Neural progenitor cell (in vitro differentiated cells): Measurements from ENCODE around the gene GIPC2. TPM values are rescaled to one million over a fixed set of nuclear protein-coding genes. Genes with fewer than 3 reads are reported as not detected.

Experiments
- DNase-seq: peaks from one replicate; pipeline ENCODE4 v3.0.0-alpha.2; 2016; ENCODE audit warnings: low spot score
- H2AFZ ChIP-seq: fragments of 200-600 bp; sonication (generic); replicated peaks from 2 replicates; pipeline ENCODE4 v1.6.1; 2016; ENCODE audit warnings: antibody characterized with exemption
- H3F3A ChIP-seq: fragments of 200-600 bp; sonication (generic); 2 replicates; pipeline ENCODE4 v1.6.1; 2016; ENCODE audit warnings: antibody characterized with exemption, low read depth
- H3K27ac ChIP-seq: fragments of 200-600 bp; sonication (generic); 2 replicates; pipeline ENCODE4 v1.5.1; 2016; ENCODE audit warnings: mild to moderate bottlenecking
- H3K27me3 ChIP-seq: fragments of 200-600 bp; sonication (generic); 2 replicates; pipeline ENCODE4 v1.6.1; 2016; ENCODE audit warnings: mild to moderate bottlenecking, moderate library complexity
- H3K36me3 ChIP-seq: fragments of 200-600 bp; sonication (generic); 2 replicates; pipeline ENCODE4 v1.5.1; 2016
- H3K4me1 ChIP-seq: fragments of 200-600 bp; sonication (generic); 2 replicates; pipeline ENCODE4 v1.6.1; 2016; ENCODE audit warnings: mixed run types
- H3K4me2 ChIP-seq: fragments of 200-600 bp; sonication (generic); 2 replicates; pipeline ENCODE4 v1.6.1; 2016
- H3K4me3 ChIP-seq: fragments of 200-600 bp; sonication (generic); 2 replicates; pipeline ENCODE4 v1.5.1; 2016
- H3K79me2 ChIP-seq: fragments of 200-600 bp; sonication (generic); 2 replicates; pipeline ENCODE4 v1.6.1; 2016; ENCODE audit warnings: low read depth
- H3K9ac ChIP-seq: fragments of 200-600 bp; sonication (generic); 2 replicates; pipeline ENCODE4 v1.6.1; 2016
- H3K9me3 ChIP-seq: fragments of 200-600 bp; sonication (generic); 2 replicates; pipeline ENCODE4 v1.5.1; 2016; ENCODE audit warnings: low read depth
- H4K20me1 ChIP-seq: fragments of 200-600 bp; sonication (generic); 2 replicates; pipeline ENCODE4 v1.6.1; 2016; ENCODE audit warnings: low read depth
- H3K27ac Mint-ChIP-seq: 3 replicates; pipeline ENCODE4 v1.8.0; 2021; ENCODE audit warnings: mixed read lengths
- H3K27me3 Mint-ChIP-seq: 2 replicates; pipeline ENCODE4 v1.8.0; 2022; ENCODE audit warnings: low read depth, mild to moderate bottlenecking, inconsistent platforms, moderate library complexity, mixed read lengths; ENCODE audit not compliant: insufficient read depth
- H3K36me3 Mint-ChIP-seq: 3 replicates; pipeline ENCODE4 v1.8.0; 2021; ENCODE audit warnings: mixed read lengths
- H3K4me1 Mint-ChIP-seq: 3 replicates; pipeline ENCODE4 v1.8.0; 2021; ENCODE audit warnings: mixed read lengths
- H3K4me3 Mint-ChIP-seq: 3 replicates; pipeline ENCODE4 v1.8.0; 2021; ENCODE audit warnings: mild to moderate bottlenecking, moderate library complexity, mixed read lengths
- H3K9me3 Mint-ChIP-seq: 3 replicates; pipeline ENCODE4 v1.8.0; 2020; ENCODE audit warnings: mixed read lengths
- EZH2 ChIP-seq: fragments of 200-600 bp; sonication (generic); IDR thresholded peaks from 2 replicates; pipeline ENCODE4 v1.6.1; 2017; ENCODE audit warnings: antibody characterized with exemption, mild to moderate bottlenecking, moderate library complexity
- EZH2phosphoT487 ChIP-seq: fragments of 200-600 bp; sonication (generic); IDR thresholded peaks from 2 replicates; pipeline ENCODE4 v1.6.1; 2017; ENCODE audit warnings: antibody characterized with exemption
- total RNA-seq: library from RNA; depleted of rRNA; stranded (reverse); fragments of >200 nt; gene quantifications from 2 replicates; pipeline ENCODE4 v1.2.3, GENCODE V29; 2015; ENCODE audit warnings: low replicate concordance
- TF ChIP-seq, protein P1 (sequence below): fragments of 200-600 bp; sonication (generic); IDR thresholded peaks from 2 replicates; pipeline ENCODE4 v1.5.1; 2017; ENCODE audit warnings: antibody characterized with exemption, mild to moderate bottlenecking

The GIPC2 gene
- total RNA-seq, 1 donor from 2014 or later: not detected

DNA sequence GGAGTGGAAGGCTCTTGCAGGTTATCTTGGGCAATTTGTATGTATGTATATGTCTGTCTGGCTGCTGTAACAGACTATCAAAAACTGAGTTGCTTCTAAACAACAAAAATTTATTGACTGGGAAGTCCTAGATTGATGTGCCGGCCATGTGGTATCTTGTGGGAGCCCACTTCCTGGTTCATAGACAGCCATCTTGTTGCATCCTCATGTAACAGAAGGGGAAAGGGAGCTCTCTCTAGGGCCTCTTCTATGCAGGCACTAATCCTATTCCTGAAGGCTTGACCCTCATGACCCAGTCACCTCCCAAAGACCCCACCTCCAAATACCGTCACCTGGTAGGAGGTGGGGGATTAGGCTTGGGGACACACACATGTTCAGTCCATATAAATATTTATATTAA lies 9.2 kb downstream of the GIPC2 start:
- no peaks in the 10 kb centered on the region for H3F3A ChIP-seq
- H3K9ac ChIP-seq: no peak overlapping the region
- H4K20me1 ChIP-seq: no peaks in the 10 kb centered on the region
- no peaks in the 10 kb centered on the region for H3K79me2 ChIP-seq
- H3K4me3 Mint-ChIP-seq: no peak overlapping the region
- peaks cover 6% of the 10 kb centered on the region for H3K27me3 Mint-ChIP-seq
- no peak for DNase-seq
- no peaks in the 10 kb centered on the region for H3K36me3 Mint-ChIP-seq
- no peak overlapping the region for H2AFZ ChIP-seq
- no peaks in the 10 kb centered on the region for H3K9me3 ChIP-seq
- H3K27ac Mint-ChIP-seq: no peak overlapping the region
- H3K9me3 Mint-ChIP-seq: no peaks in the 10 kb centered on the region
- no peak overlapping the region for H3K4me3 ChIP-seq
- H3K27me3 ChIP-seq: no peaks in the 10 kb centered on the region
- H3K36me3 ChIP-seq: no peaks in the 10 kb centered on the region
- H3K27ac ChIP-seq: no peak overlapping the region
- H3K4me1 ChIP-seq: no peaks in the 10 kb centered on the region
- no peak for TF ChIP-seq EZH2
- TF ChIP-seq, protein P1, sequence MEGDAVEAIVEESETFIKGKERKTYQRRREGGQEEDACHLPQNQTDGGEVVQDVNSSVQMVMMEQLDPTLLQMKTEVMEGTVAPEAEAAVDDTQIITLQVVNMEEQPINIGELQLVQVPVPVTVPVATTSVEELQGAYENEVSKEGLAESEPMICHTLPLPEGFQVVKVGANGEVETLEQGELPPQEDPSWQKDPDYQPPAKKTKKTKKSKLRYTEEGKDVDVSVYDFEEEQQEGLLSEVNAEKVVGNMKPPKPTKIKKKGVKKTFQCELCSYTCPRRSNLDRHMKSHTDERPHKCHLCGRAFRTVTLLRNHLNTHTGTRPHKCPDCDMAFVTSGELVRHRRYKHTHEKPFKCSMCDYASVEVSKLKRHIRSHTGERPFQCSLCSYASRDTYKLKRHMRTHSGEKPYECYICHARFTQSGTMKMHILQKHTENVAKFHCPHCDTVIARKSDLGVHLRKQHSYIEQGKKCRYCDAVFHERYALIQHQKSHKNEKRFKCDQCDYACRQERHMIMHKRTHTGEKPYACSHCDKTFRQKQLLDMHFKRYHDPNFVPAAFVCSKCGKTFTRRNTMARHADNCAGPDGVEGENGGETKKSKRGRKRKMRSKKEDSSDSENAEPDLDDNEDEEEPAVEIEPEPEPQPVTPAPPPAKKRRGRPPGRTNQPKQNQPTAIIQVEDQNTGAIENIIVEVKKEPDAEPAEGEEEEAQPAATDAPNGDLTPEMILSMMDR: no peak
- TF ChIP-seq EZH2phosphoT487: no peak
- H3K4me2 ChIP-seq: no peak overlapping the region
- no peaks in the 10 kb centered on the region for H3K4me1 Mint-ChIP-seq

GRCh38 chr1:78055565-78056132 lies 9.9 kb downstream of the GIPC2 start:
- no peaks in the 10 kb centered on the region for H3K4me1 Mint-ChIP-seq
- no peak for DNase-seq
- H2AFZ ChIP-seq: no peak overlapping the region

GRCh38 chr1:78058670-78059069 lies 12.9 kb downstream of the GIPC2 start:
- Histone ChIP-seq H3K27ac (no peak overlapping the region), H3K4me1 (no peaks in the 10 kb centered on the region), H3F3A (no peaks in the 10 kb centered on the region), H2AFZ (no peak overlapping the region), H3K4me2 (no peak overlapping the region), H3K9me3 (no peaks in the 10 kb centered on the region), H3K79me2 (no peaks in the 10 kb centered on the region), H3K27me3 (no peaks in the 10 kb centered on the region), H3K36me3 (no peaks in the 10 kb centered on the region), H3K9ac (no peak overlapping the region), H4K20me1 (no peaks in the 10 kb centered on the region), H3K4me3 (no peak overlapping the region)
- H3K9me3 Mint-ChIP-seq: no peaks in the 10 kb centered on the region
- H3K27ac Mint-ChIP-seq: no peak overlapping the region
- no peaks in the 10 kb centered on the region for H3K36me3 Mint-ChIP-seq
- DNase-seq: no peak
- H3K27me3 Mint-ChIP-seq: no peaks in the 10 kb centered on the region
- TF ChIP-seq, protein P1: no peak
- TF ChIP-seq EZH2: no peak
- no peak for TF ChIP-seq EZH2phosphoT487
- H3K4me3 Mint-ChIP-seq: no peak overlapping the region
- H3K4me1 Mint-ChIP-seq: peaks cover 5% of the 10 kb centered on the region

More at GRCh38 chr1:78055565-78056132, 9.9 kb downstream of the GIPC2 start:
- no peak overlapping the region for H3K4me2 ChIP-seq
- TF ChIP-seq EZH2phosphoT487: no peak
- no peak for TF ChIP-seq EZH2
- TF ChIP-seq, protein P1: no peak
- Mint-ChIP-seq H3K4me3 (no peak overlapping the region), H3K27ac (no peak overlapping the region), H3K36me3 (no peaks in the 10 kb centered on the region), H3K9me3 (no peaks in the 10 kb centered on the region), H3K27me3 (peaks cover 6% of the 10 kb centered on the region)
- no peaks in the 10 kb centered on the region for H3K79me2 ChIP-seq
- H3K9ac ChIP-seq: no peak overlapping the region
- H3K4me1 ChIP-seq: no peaks in the 10 kb centered on the region
- no peaks in the 10 kb centered on the region for H4K20me1 ChIP-seq
- no peaks in the 10 kb centered on the region for H3F3A ChIP-seq
- H3K4me3 ChIP-seq: no peak overlapping the region
- no peaks in the 10 kb centered on the region for H3K36me3 ChIP-seq
- H3K9me3 ChIP-seq: no peaks in the 10 kb centered on the region
- H3K27ac ChIP-seq: no peak overlapping the region
- H3K27me3 ChIP-seq: no peaks in the 10 kb centered on the region
